Adipose tissue (tissue), 3 donors: ENCODE results near the gene STAM. TPM values are rescaled to one million over a fixed set of nuclear protein-coding genes. Genes with fewer than 3 reads are reported as not detected.
A peak's percentile ranks its signal among the peaks of the same experiment; 100 is the strongest.
"Not testable (repeated sequence)": the region's sequence is repeated elsewhere in the genome, so short reads cannot be mapped to it uniquely, and the experiment has no call there.

Experiments used
- H3K27ac ChIP-seq: one replicate; pipeline ENCODE4 v1.5.1; 2013; ENCODE audit warnings: low read depth, low read length
- WGBS, 3 donors: extraction: QIAGEN DNeasy Blood & Tissue Kit; methylation state at CpG; one replicate each; pipeline ENCODE4 v1.1.7; 2013; 5-methylcytosine and 5-hydroxymethylcytosine counted together
- polyA plus RNA-seq, 3 donors: library from polyadenylated mRNA; stranded (reverse); fragments of 200-250 nt; gene quantifications; one replicate each; pipeline ENCODE4 v1.2.3, GENCODE V29; 2013
- donor health status: healthy with polysubstance abuse.
- donor health status: Bipolar disorder and iron deficiency.
- donor health status: healthy.

STAM gene
- polyA plus RNA-seq, result 10 to 100 TPM in 1 of 3 donors, 1 to 10 TPM in 2; 7.2 to 10.7 (median 8.6) TPM

DNA sequence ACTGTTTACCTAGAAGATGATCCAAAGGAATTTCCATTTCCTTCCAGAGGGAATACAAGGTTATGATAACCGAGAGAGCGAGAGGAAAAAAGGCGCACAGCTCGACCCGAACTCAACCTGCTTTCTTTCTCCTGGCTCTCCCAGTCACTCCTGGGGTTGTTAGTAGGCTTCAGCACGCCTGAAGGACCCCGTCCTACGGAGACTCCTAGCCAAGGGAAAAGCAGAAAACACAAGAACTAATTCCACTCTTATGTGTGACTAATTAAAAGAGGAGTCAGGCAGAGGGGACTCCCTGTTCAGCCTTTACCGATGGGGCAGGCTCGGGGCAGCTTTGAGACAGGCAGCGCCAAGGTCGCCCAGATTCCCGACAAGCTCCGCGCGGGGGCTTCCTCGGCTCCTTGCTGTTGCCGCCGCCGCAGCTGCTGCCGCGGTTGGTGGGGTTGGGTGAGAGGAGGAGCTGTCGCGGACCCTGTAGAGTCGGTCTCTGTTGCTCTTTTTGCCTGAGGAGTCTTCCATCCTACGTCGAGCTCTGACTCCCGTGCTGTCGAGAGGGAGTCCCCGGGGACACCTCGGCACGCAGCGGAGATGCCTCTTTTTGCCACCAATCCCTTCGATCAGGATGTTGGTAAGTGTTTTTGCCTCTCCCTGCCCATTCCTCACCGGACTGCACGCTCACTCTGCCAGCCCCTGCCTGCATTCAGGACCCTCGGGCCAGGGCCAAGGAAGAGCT, at the start of gene STAM:
Gene STAM, plus strand, starts transcription at position 397 of the 730 bp plus-strand sequence. Its CDS starts 189 bp downstream, at position 586.
- peak within 1 kb of the TSS; percentile 95 for H3K27ac ChIP-seq
- WGBS, 3 donors, result 0% methylated on average over 37 of the region's 37 CpGs

DNA sequence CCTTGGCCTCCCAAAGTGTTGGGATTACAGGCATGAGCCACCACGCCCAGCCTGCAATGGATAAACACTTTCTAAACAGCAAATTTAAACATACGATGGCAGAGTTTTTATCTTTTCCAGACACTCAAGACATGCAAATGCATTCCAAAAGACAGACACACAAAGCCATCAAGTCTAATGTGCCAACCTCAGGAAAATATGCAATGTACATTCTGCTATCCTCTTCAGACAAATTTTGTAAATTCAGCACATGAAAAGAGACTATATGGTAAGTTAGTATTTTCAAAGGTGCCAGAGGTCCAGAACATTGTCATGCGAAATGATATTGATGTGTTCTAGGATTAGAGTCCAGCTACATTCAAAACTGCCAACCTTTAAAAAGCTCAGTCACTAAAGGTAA, 46.6 kb upstream of the STAM start:
- no peak overlapping the region for H3K27ac ChIP-seq
- WGBS, 3 donors, result 84 to 89% (median 86%) methylated on average over 3 of the region's 3 CpGs

DNA sequence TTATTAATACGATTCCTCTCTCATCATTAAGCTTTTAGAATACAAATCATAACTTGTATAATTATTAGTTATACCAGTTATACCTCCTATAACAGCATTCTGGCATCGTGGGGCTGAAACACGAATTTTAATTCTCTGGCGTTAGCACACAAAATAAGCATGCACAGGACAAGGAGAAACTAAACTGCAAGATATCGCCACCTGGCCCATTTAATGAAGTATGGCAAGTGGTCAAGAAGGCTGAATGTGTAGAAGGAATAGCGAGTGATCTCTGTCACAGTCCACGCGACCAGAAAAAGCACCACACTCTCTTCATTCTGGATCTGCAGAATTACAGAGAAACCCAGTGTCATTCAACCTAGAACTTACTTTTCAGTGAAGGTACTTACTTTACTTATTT, 44.9 kb upstream of the STAM start:
- H3K27ac ChIP-seq, result no peak overlapping the region
- WGBS, 3 donors, result 38 to 49% (median 41%) methylated on average over 8 of the region's 8 CpGs

DNA sequence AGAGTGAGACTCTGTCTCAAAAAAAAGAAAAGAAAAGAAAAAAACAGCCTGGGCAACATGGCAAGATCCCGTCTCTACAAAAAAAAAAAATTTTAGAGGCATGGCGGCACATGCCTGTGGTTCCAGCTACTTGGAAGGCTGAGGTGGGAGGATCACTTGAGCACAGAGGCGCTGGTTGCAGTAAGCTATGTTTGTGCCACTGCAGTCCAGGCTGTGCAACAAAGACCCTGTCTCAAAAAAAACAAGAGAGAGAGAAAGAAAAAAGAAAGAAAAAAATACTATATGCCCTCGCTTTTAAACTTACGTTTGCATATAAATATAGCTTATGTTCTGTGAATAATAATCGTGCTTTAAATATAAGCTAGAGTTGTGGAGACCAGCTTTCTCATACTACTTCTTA, 38.0 kb upstream of the STAM start:
- H3K27ac ChIP-seq, result no peak overlapping the region
- WGBS, 3 donors, result 86 to 89% (median 87%) methylated on average over 6 of the region's 6 CpGs

DNA sequence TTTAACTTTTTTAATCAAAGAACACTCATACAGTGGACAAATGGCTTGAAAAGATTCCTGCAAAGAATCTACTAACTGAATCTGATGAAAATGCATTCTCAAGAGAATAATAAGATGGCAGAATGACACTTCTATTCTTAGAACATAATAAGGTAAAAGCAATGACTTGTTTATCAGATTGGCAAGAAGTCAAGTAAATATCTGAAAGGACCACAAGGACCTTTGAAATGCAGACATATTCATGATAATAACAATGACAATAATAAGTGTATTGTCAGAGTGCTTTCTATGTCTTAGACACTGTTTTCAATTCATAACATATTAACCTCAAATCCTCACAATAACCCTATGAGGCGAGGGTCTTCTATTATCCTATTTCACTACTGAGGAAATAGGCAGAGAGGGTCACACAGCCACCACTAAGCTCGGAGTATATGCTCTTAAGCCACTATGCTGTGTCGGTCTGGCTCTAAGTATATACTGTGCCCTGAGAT, 37.4 kb upstream of the STAM start:
- no peak overlapping the region for H3K27ac ChIP-seq
- 64 to 71% (median 71%) methylated on average over 3 of the region's 3 CpGs for WGBS, 3 donors

DNA sequence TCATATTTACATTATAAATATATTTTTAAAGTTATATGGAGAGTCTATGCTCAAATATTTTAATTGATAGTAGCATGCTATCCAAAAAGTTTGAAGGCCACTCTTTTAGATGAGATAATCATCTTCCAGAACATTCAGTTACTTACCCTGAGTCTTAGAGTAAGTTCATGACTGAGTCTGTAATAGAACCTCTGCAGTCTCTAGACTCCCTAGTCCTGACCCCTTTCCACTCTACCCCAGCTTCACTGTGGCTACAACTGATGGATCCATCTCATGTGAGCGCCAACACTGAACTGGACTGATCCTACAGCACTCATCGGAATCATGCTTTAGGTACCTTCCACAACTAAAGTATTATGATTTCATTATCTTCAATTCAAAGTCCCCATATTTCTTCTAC, 36.9 kb upstream of the STAM start:
- no peak overlapping the region for H3K27ac ChIP-seq
- WGBS, 3 donors, result 48 to 57% (median 56%) methylated on average over 2 of the region's 2 CpGs

DNA sequence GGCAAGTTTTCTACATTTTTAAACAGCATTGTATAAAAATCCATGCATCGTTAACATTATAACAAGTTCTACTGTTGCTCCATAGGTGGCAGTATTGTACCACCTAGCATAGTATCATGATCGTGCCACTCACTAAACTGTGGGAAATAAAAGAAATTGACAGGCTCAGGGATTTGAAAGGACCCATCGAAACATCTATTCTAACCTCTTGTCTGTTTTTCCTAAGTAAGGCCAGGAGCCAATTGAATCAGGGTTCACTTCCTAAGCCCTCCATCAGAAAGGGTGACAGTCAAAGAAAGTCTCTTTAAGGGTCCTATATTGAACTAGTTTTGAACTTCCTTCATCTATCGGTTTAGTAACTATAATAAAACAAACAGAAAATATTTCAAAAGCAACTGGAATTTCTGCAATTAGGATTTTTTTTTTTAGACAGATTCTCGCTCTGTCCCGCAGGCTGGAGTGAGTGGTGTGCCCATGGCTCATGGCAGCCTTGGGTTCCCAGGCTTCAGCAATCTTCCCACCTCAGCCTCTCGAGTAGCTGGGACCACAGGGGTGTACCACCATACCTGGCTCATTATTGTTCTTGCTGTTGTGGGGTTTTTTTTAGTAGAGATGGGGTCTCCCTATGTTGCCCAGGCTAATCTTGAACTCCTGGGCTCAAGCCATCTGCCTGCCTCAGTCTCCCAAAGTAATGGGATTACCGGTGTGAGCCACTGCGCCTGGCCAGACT, 36.2 kb upstream of the STAM start:
- WGBS, 3 donors, result 56 to 59% (median 59%) methylated on average over 9 of the region's 9 CpGs
- no peak overlapping the region for H3K27ac ChIP-seq

DNA sequence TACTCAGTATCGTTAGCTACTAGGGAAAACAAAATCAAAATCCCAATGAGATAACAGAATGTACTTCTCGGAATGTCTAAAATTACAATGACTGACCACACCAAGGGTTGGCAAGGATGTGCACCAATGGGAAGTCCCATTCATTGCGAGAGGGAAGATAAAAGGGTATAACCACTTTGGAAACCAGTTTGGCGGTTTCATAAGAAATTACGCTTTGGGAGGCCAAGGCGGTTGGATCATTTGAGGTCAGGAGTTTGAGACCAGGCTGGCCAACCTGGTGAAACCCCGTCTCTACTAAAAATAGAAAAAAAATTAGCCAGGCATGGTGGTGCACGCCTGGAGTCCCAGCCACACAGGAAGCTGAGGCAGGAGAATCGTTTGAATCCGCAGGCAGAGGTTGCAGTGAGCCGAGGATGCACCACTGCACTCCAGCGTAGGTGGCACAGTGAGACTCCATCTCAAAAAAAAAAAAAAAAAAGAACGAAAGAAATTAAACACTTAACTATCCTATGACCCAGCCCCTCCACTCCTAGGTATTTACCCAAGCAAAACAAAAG, 34.4 kb upstream of the STAM start:
- no peak overlapping the region for H3K27ac ChIP-seq
- 89 to 91% (median 89%) methylated on average over 13 of the region's 13 CpGs for WGBS, 3 donors

DNA sequence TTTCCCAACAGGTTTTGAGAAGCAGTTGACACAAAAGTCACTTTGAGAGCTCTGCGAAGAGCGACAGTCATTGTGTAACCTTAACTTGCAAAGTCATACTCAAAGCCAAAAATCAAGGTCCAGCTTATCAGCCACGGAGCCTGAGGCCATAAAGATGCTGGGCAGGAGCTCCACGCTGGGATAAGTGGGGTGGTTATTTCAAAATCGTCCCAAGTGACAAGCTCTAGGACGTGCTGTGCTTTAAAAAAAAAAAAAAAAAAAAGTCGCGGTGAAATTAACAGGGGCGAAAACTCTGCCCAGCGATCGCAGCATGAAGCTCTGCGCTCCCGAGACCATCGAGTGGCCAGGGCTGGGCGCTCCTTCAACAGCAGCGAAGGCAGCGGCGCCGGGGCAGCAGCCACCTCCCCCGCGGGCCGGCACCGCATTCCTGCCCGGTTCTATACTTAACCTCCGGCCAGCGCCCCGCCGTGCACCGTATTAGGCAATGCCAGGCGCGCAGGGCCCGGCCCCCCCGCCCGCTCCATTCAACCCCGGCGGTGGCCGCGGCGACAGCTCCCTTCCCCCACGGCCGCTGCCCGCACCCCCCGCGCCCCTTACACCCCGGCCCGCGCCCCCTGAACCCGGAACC, 27.4 kb upstream of the STAM start:
- WGBS, 3 donors, result 1 to 3% (median 2%) methylated on average over 42 to 48 of the region's 48 CpGs
- no peak overlapping the region for H3K27ac ChIP-seq

DNA sequence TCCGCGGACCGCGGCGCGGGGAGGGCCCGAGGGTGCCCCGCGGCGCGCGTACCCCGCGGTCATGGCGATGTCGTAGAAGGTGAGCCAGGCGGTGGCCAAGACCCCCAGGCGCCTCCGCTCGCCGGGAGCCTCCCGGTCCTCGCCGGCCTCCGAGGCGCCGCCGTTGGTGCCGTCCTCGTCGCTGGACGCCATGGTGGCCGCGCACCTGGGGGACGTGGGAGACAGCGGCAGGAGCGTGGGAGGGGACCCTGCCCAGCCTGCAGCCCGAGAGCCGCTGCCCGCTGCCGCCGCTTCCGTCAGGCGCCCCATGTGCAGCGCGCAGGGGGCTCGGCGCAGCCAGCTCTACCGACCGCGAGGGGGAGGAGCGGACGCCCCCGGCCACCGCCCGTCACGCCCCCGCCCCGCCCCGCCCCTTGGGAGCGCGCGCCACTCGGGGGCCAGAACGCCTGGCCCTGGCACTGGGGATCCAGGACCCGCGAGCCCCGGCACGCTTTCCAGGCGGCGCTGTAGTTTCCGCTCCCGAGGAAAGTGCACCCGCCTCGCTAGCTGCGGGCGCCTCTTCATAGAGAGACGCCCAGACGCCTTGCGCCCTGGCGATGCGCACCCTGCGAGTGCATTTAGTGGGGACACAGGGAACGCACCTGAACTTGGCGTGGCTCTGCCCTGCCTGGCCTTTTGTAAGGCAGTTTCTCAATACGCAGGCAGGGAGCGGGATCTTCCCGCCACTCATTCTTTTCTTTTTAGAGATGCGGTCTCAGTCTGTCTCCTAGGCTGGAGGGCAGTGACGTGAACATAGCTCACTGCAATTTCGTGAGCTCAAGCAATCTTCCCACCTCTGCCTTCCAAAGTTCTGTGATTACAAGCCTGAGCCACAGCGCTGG, 26.7 kb upstream of the STAM start, which contains the start of gene HACD1:
Gene HACD1, minus strand, starts transcription at position 344 of the 881 bp plus-strand sequence. Its CDS starts 35 bp downstream, at position 309.
- 0 to 1% (median 0%) methylated on average over 50 to 92 of the region's 92 CpGs for WGBS, 3 donors
- H3K27ac ChIP-seq, result no peak within 1 kb of the TSS

DNA sequence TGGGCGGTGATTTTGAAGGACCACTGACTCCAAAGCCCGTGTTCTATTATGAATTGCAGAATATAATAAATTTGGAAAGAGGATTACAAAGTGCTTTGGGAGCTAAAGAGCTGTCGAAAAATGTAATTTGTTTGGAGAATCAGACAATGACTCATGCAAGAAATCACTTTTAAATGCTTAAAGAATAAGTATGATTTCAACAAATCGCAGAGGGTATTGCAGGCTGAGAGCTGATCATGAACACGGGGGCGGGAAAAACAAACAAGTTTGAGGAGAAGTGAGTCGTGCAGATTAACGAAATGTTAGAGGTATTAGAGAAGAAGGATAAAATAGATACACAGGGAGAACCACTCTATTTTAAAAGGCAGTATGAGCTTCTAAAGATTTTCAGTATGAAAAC, 21.9 kb upstream of the STAM start:
- no peak overlapping the region for H3K27ac ChIP-seq
- 64 to 81% (median 78%) methylated on average over 8 of the region's 8 CpGs for WGBS, 3 donors

DNA sequence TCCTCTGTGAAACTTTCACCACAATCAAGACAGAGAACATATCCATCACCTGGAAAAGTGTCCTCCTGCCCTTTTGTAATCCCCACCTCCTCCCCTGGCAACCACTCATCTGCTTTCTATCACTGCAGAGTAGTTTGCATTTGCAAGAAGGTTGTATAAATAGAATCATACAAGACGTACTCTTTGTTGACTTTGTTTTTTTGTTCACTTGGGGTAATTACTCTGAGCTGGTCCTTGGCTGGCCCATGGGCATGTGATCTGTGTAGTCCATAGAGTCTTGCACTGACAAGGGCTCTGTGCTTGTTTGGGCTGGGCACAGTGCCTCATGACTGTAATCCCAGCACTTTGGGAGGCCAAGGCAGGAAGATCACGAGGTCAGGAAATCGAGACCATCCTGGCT, 19.0 kb upstream of the STAM start:
- H3K27ac ChIP-seq, result no peak overlapping the region
- WGBS, 3 donors, result 54 to 64% (median 60%) methylated on average over 3 of the region's 3 CpGs

DNA sequence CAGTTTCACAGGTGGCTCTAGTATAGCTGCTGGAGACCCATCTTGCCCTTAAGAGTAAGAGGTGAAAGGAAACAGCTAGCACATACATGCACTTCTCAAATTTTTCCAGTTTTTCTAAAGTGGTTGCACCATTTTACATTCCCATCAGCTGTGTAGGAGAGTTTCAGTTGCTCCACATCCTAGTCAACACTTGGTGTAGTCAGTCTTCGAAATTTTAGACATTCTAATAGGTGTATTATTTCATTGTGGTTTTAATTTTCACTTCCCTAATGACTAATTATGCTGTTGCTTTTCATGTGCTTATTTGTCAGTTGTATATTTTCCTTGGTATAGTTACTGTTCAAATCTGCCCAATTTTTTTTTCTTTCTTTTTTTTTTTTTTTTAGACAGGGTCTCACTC, 17.3 kb upstream of the STAM start:
- H3K27ac ChIP-seq, result no peak overlapping the region
- WGBS, 3 donors, result 50 to 67% (median 52%) methylated on average over 1 of the region's 1 CpG

DNA sequence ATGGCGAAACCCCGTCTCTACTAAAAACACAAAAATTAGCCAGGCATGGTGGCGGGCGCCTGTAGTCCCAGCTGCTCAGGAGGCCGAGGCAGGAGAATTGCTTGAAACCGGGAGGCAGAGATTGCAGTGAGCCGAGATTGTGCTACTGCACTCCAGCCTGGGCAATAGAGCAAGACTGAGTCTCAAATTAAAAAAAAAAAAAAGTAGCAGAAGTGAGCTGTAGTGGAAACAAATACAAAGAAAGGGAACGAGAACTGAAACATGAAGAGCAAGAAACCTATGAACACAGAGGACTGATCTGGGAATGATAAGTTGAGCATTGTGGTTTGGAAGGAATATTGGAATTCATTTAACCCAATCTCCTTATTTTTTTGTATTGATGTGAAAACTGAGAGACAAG, 11.4 kb upstream of the STAM start:
- 83 to 90% (median 88%) methylated on average over 8 of the region's 8 CpGs for WGBS, 3 donors
- H3K27ac ChIP-seq, result not testable (repeated sequence)

DNA sequence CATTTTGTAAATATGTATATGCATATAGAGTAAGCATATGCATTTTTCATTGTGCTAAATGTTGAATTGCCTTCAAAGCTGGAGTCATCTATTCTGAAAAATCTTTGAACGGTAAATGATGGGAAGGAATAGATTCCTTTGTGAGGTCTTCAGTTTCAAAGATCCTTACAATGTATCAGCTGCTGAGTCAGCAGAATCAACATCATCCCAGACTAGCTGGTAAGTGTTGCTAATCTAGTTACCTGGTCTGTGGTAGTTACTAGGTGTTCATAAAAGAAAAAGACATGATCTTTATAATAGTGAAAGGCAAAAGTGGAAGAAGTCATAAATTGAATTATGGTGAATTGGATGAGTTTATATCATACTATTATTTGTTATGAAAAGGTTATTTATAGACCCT, 10.6 kb upstream of the STAM start:
- no peak overlapping the region for H3K27ac ChIP-seq
- 77 to 90% (median 87%) methylated on average over 1 of the region's 1 CpG for WGBS, 3 donors

DNA sequence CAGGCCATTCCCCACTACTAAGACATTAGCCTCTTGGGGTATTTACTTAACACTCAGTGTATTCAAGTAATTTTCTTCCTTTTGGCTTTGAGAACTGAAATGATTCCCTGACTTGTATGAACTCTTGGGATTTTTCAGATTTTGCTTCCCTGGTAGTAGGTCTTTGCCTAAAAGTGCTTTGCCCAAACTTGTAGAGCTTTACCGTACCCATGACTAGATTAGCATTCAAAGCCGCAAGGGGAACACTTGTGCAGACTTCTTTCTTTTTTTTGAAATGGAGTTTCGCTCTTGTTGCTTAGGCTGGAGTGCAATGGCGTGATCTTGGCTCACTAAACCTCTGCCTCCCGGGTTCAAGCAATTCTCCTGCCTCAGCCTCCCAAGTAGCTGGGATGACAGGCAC, 6.1 kb upstream of the STAM start:
- H3K27ac ChIP-seq, result no peak overlapping the region
- WGBS, 3 donors, result 96 to 99% (median 96%) methylated on average over 5 of the region's 5 CpGs

DNA sequence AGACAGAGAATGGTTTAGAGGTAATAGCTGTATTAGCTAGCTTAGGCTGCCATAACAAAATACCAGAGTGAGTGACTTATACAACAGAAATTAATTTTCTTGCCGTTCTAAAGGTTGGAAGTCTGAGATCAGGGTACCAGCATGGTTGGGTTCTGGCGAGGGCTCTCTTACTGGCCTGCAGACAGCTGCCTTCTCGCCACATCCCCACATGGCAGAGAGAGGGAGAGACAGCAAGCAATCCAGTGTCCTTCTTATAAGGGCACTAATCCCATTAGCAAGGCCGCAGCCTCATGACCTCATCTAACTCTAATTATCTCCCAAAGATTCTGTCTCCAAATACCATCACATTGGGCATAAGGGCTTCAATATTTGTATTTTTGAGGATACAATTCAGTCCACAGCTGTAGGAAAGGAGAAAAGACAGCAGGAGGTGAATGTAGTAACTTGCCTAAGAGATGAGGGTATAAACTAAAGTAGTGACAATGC, 3.6 kb upstream of the STAM start:
- 98 to 99% (median 98%) methylated on average over 4 of the region's 4 CpGs for WGBS, 3 donors
- H3K27ac ChIP-seq, result no peak overlapping the region

DNA sequence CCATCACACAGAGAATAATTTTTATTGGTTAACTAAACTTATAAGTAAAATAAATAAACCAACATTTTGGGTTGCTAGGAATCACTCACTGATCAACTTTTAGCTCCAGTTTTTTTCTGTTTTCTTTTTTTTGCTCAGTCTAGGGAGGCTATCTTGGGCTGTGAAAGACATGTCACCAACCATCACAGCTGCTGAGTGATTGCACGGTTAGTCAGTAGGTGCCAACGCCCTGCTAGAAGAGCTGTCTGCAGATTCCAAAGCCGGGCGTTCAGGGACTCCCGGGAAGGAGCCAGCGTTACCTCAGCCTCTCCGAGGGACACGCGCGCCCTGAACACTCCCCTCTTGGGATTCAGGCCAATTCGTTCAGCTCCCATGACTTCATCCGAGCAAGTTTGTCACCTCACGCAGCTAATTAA, 604 bp upstream of the STAM start:
- H3K27ac ChIP-seq, result peak overlapping the region; percentile 95
- 0 to 1% (median 0%) methylated on average over 13 of the region's 13 CpGs for WGBS, 3 donors
